GM18858 (cell line): ENCODE results near the gene DTNB.

Source experiments
- ATAC-seq: cut with Tn5 transposase; IDR thresholded peaks from one replicate; pipeline ENCODE4 v1.9.1; 2021; ENCODE audit not compliant: unreplicated experiment

DTNB gene

GRCh38 chr2:25400576-25401216 lies 272.7 kb downstream of the DTNB start:
- ATAC-seq = no peak

- ATAC-seq = no peak
Measured at GRCh38 chr2:25400169-25400568, 273.2 kb downstream of the DTNB start.

GRCh38 chr2:25398534-25398933 lies 274.8 kb downstream of the DTNB start:
- ATAC-seq = no peak

GRCh38 chr2:25397777-25398176 lies 275.6 kb downstream of the DTNB start:
- no peak for ATAC-seq

GRCh38 chr2:25389161-25389560 lies 284.2 kb downstream of the DTNB start:
- no peak for ATAC-seq

- no peak for ATAC-seq
Measured at GRCh38 chr2:25388491-25388890, 284.9 kb downstream of the DTNB start.

- ATAC-seq = no peak
Measured at GRCh38 chr2:25387876-25388449, 285.4 kb downstream of the DTNB start.

GRCh38 chr2:25386971-25387875 lies 286.2 kb downstream of the DTNB start:
- ATAC-seq = no peak

- no peak for ATAC-seq
Measured at GRCh38 chr2:25385910-25386309, 287.5 kb downstream of the DTNB start.

- ATAC-seq = no peak
Measured at GRCh38 chr2:25383806-25384205, 289.6 kb downstream of the DTNB start.

- ATAC-seq = no peak
Measured at GRCh38 chr2:25381502-25381901, 291.9 kb downstream of the DTNB start.

- no peak for ATAC-seq
Measured at GRCh38 chr2:25380586-25381375, 292.6 kb downstream of the DTNB start.

GRCh38 chr2:25380023-25380422 lies 293.4 kb downstream of the DTNB start:
- no peak for ATAC-seq

- ATAC-seq = no peak
Measured at GRCh38 chr2:25379535-25379934, 293.8 kb downstream of the DTNB start.

- ATAC-seq = no peak
Measured at GRCh38 chr2:25378731-25379490, 294.5 kb downstream of the DTNB start.

- ATAC-seq = no peak
Measured at GRCh38 chr2:25377822-25378421, 295.5 kb downstream of the DTNB start.

GRCh38 chr2:25376750-25377621 lies 296.4 kb downstream of the DTNB start:
- peak; percentile 91 for ATAC-seq

GRCh38 chr2:25375989-25376545 lies 297.3 kb downstream of the DTNB start:
- no peak for ATAC-seq
